ENCODE data around the gene NYNRIN. TPM values are rescaled to one million over a fixed set of nuclear protein-coding genes. Genes with fewer than 3 reads are reported as not detected.

NYNRIN gene
- total RNA-seq, 4 donors from 2014 or later, result 17.7 to 37.8 (median 23.5) TPM

DNA sequence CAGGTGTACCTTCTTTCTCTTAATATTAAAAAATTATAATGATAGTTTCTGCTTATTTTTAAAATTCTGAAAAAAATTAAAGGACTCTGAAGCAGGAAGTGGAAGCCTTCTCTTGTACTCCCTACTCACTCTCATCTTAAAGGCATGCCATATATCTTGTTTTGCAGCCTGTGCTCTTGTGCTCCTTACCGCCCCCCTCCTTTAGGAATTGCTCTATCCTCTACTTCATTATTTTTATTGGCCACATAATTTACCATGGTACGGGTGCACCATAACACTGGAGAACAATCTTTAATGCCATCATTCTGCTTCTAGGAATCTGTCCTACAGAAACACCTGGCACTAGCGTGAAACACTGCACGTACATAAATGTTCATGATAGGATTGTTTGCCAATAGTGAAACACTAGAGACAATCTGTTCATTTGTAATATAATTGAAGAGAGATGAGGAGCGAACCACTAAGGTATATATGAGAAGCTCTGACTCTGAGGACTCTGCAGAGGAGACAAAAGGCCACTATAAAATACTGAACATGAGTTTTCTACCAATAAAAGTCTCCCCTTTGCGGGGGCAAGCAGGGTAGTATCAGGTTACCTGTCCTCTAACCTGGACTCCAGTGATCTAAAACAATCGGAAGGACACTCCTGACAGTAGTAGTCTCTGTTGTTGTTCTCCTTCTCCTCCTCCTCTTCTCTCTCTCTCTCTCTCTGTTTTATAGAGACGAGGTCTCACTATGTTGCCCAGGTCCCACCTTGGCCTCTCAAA is 6.3 kb upstream of the NYNRIN start:
- intact Hi-C loops (cut with DNase I; ENCODE audit: low total_unique reads), result no loop called here
- no peak for DNase-seq (ENCODE audit: low spot score in 2 of 2)
- 47 to 49% methylated on average over 8 of the region's 8 CpGs for WGBS, 2 donors
- TF ChIP-seq, protein P1, sequence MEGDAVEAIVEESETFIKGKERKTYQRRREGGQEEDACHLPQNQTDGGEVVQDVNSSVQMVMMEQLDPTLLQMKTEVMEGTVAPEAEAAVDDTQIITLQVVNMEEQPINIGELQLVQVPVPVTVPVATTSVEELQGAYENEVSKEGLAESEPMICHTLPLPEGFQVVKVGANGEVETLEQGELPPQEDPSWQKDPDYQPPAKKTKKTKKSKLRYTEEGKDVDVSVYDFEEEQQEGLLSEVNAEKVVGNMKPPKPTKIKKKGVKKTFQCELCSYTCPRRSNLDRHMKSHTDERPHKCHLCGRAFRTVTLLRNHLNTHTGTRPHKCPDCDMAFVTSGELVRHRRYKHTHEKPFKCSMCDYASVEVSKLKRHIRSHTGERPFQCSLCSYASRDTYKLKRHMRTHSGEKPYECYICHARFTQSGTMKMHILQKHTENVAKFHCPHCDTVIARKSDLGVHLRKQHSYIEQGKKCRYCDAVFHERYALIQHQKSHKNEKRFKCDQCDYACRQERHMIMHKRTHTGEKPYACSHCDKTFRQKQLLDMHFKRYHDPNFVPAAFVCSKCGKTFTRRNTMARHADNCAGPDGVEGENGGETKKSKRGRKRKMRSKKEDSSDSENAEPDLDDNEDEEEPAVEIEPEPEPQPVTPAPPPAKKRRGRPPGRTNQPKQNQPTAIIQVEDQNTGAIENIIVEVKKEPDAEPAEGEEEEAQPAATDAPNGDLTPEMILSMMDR (IDR thresholded peaks at IDR 0.05), result peak in 1 of 3 donors; percentile 6
- no peak for TF ChIP-seq POLR2A (IDR thresholded peaks at IDR 0.05)
- H3K4me3 ChIP-seq (ENCODE audit: low read depth, poor library complexity, severe bottlenecking), result no peak overlapping the region

DNA sequence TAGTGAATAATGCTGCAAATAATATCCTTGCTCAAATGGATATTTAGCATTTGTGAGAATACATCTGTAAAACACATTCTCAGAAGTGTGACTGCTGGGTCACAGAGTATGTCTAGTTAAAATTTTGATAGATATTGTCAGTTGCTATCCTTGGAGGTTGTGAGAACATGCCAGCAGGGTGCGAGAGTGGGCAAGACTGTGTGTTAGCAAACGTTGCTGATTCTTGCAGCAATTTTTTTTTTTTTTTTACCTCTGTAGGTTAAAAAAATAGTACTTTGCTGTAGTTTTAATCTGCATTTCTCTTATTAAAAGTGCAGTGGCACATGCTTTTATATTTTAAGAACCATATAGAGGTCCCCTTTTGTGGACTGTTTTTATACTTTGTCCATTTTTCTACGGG is 4.5 kb upstream of the NYNRIN start:
- no peak for TF ChIP-seq POLR2A (IDR thresholded peaks at IDR 0.05)
- TF ChIP-seq, protein P1 (IDR thresholded peaks at IDR 0.05), result no peak
- no peak overlapping the region for H3K4me3 ChIP-seq (ENCODE audit: low read depth, poor library complexity, severe bottlenecking)
- 28 to 30% methylated on average over 3 of the region's 3 CpGs for WGBS, 2 donors
- intact Hi-C loops (cut with DNase I; ENCODE audit: low total_unique reads), result no loop called here
- no peak for DNase-seq (ENCODE audit: low spot score in 2 of 2)

DNA sequence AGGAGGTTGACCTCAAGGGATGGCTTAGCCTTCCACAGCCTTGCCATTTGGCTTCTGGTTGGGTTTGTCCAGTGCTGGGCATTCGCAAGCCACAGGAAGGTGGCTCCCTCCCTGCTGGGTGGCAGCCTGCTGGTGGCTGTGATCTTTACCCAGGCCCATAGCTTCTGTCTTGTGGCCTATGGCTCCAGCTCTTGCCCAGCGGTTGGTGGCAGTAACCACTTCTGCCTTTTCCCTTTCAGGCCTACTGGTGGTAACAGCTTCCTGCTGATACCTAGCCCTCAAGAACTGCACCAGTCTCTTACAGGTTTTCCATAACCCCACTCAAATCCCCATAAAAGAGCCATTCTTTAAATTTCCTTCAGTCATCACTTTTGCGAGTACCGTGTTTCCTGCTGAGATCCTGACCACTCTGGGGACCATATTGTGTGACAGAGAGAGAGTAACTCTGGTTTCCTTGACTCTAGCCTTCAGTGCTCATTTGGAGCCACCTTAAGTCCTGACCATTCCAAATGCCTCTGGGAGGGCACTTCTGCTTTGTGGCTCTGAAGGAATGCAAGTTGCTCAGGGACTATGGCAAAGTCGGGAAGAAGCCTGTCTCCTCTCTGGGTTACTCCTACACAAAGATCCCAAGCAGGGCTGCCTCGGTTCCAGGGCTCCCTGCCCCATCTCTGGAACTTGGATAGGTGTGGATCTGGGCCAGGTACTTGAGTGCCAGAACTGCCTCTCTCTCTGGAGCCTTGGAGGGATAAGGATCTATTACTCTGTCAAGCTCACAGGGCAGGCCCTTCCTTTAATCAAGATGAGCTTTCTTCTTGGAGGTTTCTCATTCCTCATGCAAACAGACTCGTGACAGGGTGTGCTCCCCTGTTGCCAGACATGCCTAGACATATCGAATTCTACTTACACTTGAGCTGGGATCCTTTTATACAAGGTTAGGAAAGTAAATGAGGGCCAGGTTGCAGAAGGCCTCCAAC is 2.9 kb upstream of the NYNRIN start:
- peak in 1 of 2 donors; percentile 55 for DNase-seq (ENCODE audit: low spot score in 2 of 2)

DNA sequence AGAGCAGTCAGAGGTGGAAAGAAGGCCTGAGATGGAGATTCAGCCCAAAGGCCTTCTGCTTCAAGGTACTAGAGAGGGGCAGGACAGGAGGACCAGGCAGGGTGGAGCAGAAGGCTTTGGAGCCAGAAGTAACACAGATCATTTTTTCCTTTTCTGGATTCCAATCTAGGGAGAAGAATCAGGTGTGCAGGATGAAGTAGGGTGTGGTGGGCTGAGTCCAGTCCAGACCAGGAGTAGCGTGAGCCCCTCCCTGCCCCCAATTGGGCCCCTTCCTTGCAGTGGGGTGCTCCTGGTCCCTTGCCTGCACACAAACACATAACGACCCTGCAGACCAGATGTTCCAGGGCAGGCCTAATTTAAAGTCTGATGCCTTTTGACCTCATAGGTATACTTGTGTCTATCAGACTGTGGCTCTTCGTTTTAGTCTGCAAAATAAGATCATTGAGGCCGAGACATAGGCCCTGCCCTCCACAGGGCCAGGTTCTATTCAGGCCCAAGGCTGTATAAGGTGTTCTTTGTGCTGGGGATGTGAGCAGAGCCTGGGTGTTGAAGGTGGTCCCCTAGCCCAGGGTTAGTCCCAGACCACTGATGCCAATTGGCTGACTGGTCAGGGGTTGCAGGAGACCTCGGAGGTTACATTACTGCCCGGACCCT is 1.0 kb upstream of the NYNRIN start:
- 29 to 57% methylated on average over 6 of the region's 6 CpGs for WGBS, 2 donors
- intact Hi-C loops (cut with DNase I; ENCODE audit: low total_unique reads), result no loop called here

More for the DNA sequence above, 2.9 kb upstream of the NYNRIN start:
- intact Hi-C loops (cut with DNase I; ENCODE audit: low total_unique reads), result no loop called here
- H3K4me3 ChIP-seq (ENCODE audit: low read depth, poor library complexity, severe bottlenecking), result no peak overlapping the region
- no peak for TF ChIP-seq POLR2A (IDR thresholded peaks at IDR 0.05)
- TF ChIP-seq, protein P1 (IDR thresholded peaks at IDR 0.05), result no peak
- 43 to 46% methylated on average over 8 of the region's 8 CpGs for WGBS, 2 donors

DNA sequence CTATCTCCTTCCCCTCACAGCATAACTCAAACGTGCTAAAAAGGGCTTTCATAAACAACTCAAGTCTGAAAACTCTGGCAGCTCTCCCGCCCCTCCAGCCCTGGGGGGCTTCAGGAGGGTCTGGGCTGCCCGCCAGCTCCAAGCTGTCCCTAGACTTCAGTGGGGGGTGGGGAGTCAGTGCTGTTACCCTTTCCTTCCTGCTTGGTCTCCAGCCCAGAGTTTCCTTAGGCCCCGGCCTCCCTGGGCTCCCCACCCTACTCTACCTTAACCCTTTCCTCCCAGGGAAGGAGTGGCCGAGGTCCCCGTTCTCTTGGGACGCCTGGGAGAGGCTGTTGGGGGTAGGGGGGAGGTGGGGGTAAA is 530 bp upstream of the NYNRIN start:
- no peak for DNase-seq (ENCODE audit: low spot score in 2 of 2)
- intact Hi-C loops (cut with DNase I; ENCODE audit: low total_unique reads), result no loop called here
- no peak for TF ChIP-seq POLR2A (IDR thresholded peaks at IDR 0.05)
- TF ChIP-seq, protein P1 (IDR thresholded peaks at IDR 0.05), result no peak
- no peak overlapping the region for H3K4me3 ChIP-seq (ENCODE audit: low read depth, poor library complexity, severe bottlenecking)
- 15 to 16% methylated on average over 7 of the region's 7 CpGs for WGBS, 2 donors

More for the DNA sequence above, 1.0 kb upstream of the NYNRIN start:
- no peak overlapping the region for H3K4me3 ChIP-seq (ENCODE audit: low read depth, poor library complexity, severe bottlenecking)
- no peak for DNase-seq (ENCODE audit: low spot score in 2 of 2)
- no peak for TF ChIP-seq POLR2A (IDR thresholded peaks at IDR 0.05)

Data from lower leg skin (tissue), 4 donors.